Cardiac fibroblast (primary cell): ENCODE data around the gene PARVA.

Experiments
- DNase-seq, 2 donors: peaks; one replicate each; pipeline versions ENCODE4 v3.0.0 to v3.0.0-alpha.2; 2010; ENCODE audit warnings: low read depth in 2 of 2
- H3K4me3 ChIP-seq, 2 donors: replicated peaks in 1 of 2; 1 replicate in 1 of 2; 2 replicates in 1 of 2; pipeline ENCODE4 v1.5.1; 2011; ENCODE audit warnings: low read depth in 2 of 2, low read length in 2 of 2, mild to moderate bottlenecking in 2 of 2, moderate library complexity in 1 of 2
- TF ChIP-seq, protein P1 (sequence below): IDR thresholded peaks from one replicate; pipeline ENCODE4 v1.5.1; 2011; ENCODE audit warnings: low read depth, mild to moderate bottlenecking, low read length, inconsistent platforms

The PARVA gene

GRCh38 chr11:12535321-12535720 is 157.9 kb downstream of the PARVA start:
- no peak overlapping the region for H3K4me3 ChIP-seq
- no peak for DNase-seq
- TF ChIP-seq, protein P1, sequence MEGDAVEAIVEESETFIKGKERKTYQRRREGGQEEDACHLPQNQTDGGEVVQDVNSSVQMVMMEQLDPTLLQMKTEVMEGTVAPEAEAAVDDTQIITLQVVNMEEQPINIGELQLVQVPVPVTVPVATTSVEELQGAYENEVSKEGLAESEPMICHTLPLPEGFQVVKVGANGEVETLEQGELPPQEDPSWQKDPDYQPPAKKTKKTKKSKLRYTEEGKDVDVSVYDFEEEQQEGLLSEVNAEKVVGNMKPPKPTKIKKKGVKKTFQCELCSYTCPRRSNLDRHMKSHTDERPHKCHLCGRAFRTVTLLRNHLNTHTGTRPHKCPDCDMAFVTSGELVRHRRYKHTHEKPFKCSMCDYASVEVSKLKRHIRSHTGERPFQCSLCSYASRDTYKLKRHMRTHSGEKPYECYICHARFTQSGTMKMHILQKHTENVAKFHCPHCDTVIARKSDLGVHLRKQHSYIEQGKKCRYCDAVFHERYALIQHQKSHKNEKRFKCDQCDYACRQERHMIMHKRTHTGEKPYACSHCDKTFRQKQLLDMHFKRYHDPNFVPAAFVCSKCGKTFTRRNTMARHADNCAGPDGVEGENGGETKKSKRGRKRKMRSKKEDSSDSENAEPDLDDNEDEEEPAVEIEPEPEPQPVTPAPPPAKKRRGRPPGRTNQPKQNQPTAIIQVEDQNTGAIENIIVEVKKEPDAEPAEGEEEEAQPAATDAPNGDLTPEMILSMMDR: no peak

GRCh38 chr11:12536566-12536965 is 159.2 kb downstream of the PARVA start:
- TF ChIP-seq, protein P1: no peak

GRCh38 chr11:12537778-12538401 is 160.5 kb downstream of the PARVA start:
- H3K4me3 ChIP-seq: no peak overlapping the region
- DNase-seq: peak; percentile 18 to 47
- TF ChIP-seq, protein P1: no peak

More at GRCh38 chr11:12536566-12536965, 159.2 kb downstream of the PARVA start:
- DNase-seq: no peak
- no peak overlapping the region for H3K4me3 ChIP-seq

DNA sequence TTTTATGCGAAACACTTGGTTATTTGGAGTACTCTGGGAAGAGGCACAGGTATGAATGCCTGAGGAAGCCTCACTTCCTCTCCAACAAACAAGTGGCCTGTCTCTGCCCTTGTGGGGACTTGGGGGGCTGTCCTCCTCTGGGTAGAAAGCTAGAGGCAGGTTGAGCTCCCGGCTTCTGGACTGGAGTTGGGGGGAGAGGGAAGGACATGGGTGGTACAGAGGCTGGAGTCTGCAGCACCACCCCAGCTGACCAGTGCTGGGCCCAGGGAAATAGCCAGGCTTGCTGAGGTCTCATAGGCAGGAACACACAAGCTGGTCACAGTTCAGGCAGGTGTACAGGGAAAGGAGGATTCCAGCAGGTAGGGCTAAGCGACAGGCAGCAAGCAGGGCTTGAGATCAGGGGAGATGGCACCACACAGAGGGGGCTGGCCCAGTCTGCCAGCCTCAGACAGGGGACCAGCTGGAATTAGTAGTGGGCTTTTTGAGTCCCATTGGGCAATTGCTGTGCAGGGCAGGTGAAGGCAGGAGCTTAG is 161.6 kb downstream of the PARVA start:
- TF ChIP-seq, protein P1: no peak
- H3K4me3 ChIP-seq: no peak overlapping the region
- no peak for DNase-seq

- DNase-seq: peak; percentile 78 to 95
- H3K4me3 ChIP-seq: no peak overlapping the region
- TF ChIP-seq, protein P1: no peak
Observed at GRCh38 chr11:12539572-12539971, 162.2 kb downstream of the PARVA start.

GRCh38 chr11:12540075-12540680 is 162.8 kb downstream of the PARVA start:
- peak; percentile 65 to 66 for DNase-seq
- TF ChIP-seq, protein P1: no peak
- no peak overlapping the region for H3K4me3 ChIP-seq
